Kidney epithelial cell (primary cell): ENCODE data around the gene PPP2R2C. TPM values are rescaled to one million over a fixed set of nuclear protein-coding genes. Genes with fewer than 3 reads are reported as not detected.

ENCODE experiments used
- DNase-seq: peaks from one replicate; pipeline ENCODE4 v3.0.0-alpha.2; 2010; ENCODE audit warnings: low read depth
- H3K27me3 ChIP-seq: 2 replicates; pipeline ENCODE4 v1.6.0; 2011; ENCODE audit warnings: low read length; ENCODE audit not compliant: control insufficient read depth, insufficient read depth
- H3K36me3 ChIP-seq: 2 replicates; pipeline ENCODE4 v1.5.1; 2011; ENCODE audit warnings: low read length; ENCODE audit not compliant: control insufficient read depth, insufficient read depth
- H3K4me3 ChIP-seq: 2 replicates; pipeline ENCODE4 v1.5.1; 2011; ENCODE audit warnings: low read depth, mild to moderate bottlenecking, control low read depth, low read length
- CTCF ChIP-seq: IDR thresholded peaks from 2 replicates; pipeline ENCODE4 v1.5.1; 2011; ENCODE audit warnings: mild to moderate bottlenecking, moderate library complexity, low read length, control low read depth, inconsistent platforms; ENCODE audit not compliant: insufficient read depth, poor library complexity, severe bottlenecking
- total RNA-seq: library from RNA; depleted of rRNA; stranded (reverse); fragments of >200 nt; gene quantifications from 2 replicates; pipeline ENCODE4 v1.2.3, GENCODE V29; 2015

Gene PPP2R2C
- total RNA-seq, 1 donor from 2014 or later: not detected

- no peak for DNase-seq
- TF ChIP-seq CTCF: no peak
Observed at GRCh38 chr4:6288342-6288741, 184.1 kb downstream of the PPP2R2C start.

GRCh38 chr4:6287017-6287788 lies 185.2 kb downstream of the PPP2R2C start:
- Histone ChIP-seq H3K36me3 (no peaks in the 10 kb centered on the region), H3K4me3 (no peak overlapping the region), H3K27me3 (no peaks in the 10 kb centered on the region)
- DNase-seq: no peak
- TF ChIP-seq CTCF: no peak

More at GRCh38 chr4:6288342-6288741, 184.1 kb downstream of the PPP2R2C start:
- Histone ChIP-seq H3K36me3 (no peaks in the 10 kb centered on the region), H3K4me3 (no peak overlapping the region), H3K27me3 (no peaks in the 10 kb centered on the region)

GRCh38 chr4:6283282-6283681 lies 189.1 kb downstream of the PPP2R2C start:
- Histone ChIP-seq H3K36me3 (peaks cover 2% of the 10 kb centered on the region), H3K27me3 (no peaks in the 10 kb centered on the region), H3K4me3 (no peak overlapping the region)
- no peak for TF ChIP-seq CTCF
- DNase-seq: no peak

- Histone ChIP-seq H3K27me3 (no peaks in the 10 kb centered on the region), H3K36me3 (peaks cover 2% of the 10 kb centered on the region), H3K4me3 (no peak overlapping the region)
- TF ChIP-seq CTCF: no peak
- no peak for DNase-seq
Observed at GRCh38 chr4:6282314-6282771, 190.1 kb downstream of the PPP2R2C start.

- DNase-seq: no peak
- H3K4me3 ChIP-seq: no peak overlapping the region
- H3K36me3 ChIP-seq: peaks cover 2% of the 10 kb centered on the region
- H3K27me3 ChIP-seq: no peaks in the 10 kb centered on the region
- TF ChIP-seq CTCF: no peak
Observed at GRCh38 chr4:6281436-6282313, 190.7 kb downstream of the PPP2R2C start.
